Caco-2 (cell line): ENCODE results near the gene LYRM1. TPM values are rescaled to one million over a fixed set of nuclear protein-coding genes. Genes with fewer than 3 reads are reported as not detected.

Experiments
- BruUV-seq: library from RNA; stranded (reverse); fragments of 400-500 nt; replicated peaks from 2 replicates; lab custom pipeline; 2021; lab: Mats Ljungman, UMichigan
- CTCF ChIA-PET: fragments of 300-600 bp; sonication (Branson Sonifier 250); formaldehyde crosslinking; loops from one replicate; lab custom pipeline; 2022; ENCODE audit warnings: antibody characterized with exemption; lab: Charles Lee
- POLR2A ChIA-PET: fragments of 300-600 bp; sonication (Branson Sonifier 250); formaldehyde crosslinking; loops from one replicate; lab custom pipeline; 2022; ENCODE audit warnings: antibody characterized with exemption; lab: Charles Lee
- DNase-seq, 2 experiments: peaks; one replicate each; pipeline versions ENCODE4 v3.0.0 to v3.0.0-alpha.2; 2020 to 2022
- H3K27me3 ChIP-seq: replicated peaks from 2 replicates; pipeline ENCODE4 v1.6.0; 2011; ENCODE audit warnings: low read length; ENCODE audit not compliant: control insufficient read depth, insufficient read depth
- H3K36me3 ChIP-seq: 2 replicates; pipeline ENCODE4 v1.5.1; 2011; ENCODE audit warnings: low read length; ENCODE audit not compliant: control insufficient read depth, insufficient read depth
- H3K4me1 ChIP-seq: fragments of 250-450 bp; sonication (Bioruptor Pico); 2 replicates; pipeline ENCODE4 v1.5.1; 2020; ENCODE audit warnings: mild to moderate bottlenecking
- H3K4me3 ChIP-seq: 2 replicates; pipeline ENCODE4 v1.5.1; 2011; ENCODE audit warnings: low read depth, mild to moderate bottlenecking, control low read depth, low read length
- H3K9me3 ChIP-seq: fragments of 250-450 bp; sonication (Bioruptor Pico); 2 replicates; pipeline ENCODE4 v1.5.1; 2020; ENCODE audit warnings: mild to moderate bottlenecking, moderate library complexity
- H3K27ac Mint-ChIP-seq: one replicate; pipeline ENCODE4 v1.8.0; 2022; ENCODE audit warnings: mixed read lengths; ENCODE audit not compliant: unreplicated experiment
- H3K27me3 Mint-ChIP-seq: one replicate; pipeline ENCODE4 v1.8.0; 2022; ENCODE audit warnings: mixed read lengths; ENCODE audit not compliant: insufficient read depth, unreplicated experiment
- H3K36me3 Mint-ChIP-seq: one replicate; pipeline ENCODE4 v1.8.0; 2022; ENCODE audit warnings: mild to moderate bottlenecking, mixed read lengths; ENCODE audit not compliant: insufficient read depth, unreplicated experiment
- H3K4me1 Mint-ChIP-seq: one replicate; pipeline ENCODE4 v1.8.0; 2022; ENCODE audit warnings: low read depth, mixed read lengths; ENCODE audit not compliant: unreplicated experiment
- H3K4me3 Mint-ChIP-seq: one replicate; pipeline ENCODE4 v1.8.0; 2022; ENCODE audit warnings: mild to moderate bottlenecking, moderate library complexity, mixed read lengths; ENCODE audit not compliant: unreplicated experiment
- H3K9me3 Mint-ChIP-seq: one replicate; pipeline ENCODE4 v1.8.0; 2022; ENCODE audit warnings: mixed read lengths; ENCODE audit not compliant: unreplicated experiment
- intact Hi-C: fragments of 100-400 bp; cut with micrococcal nuclease; formaldehyde crosslinking; loops from one replicate; pipeline ENCODE4 v1.10.0; 2022; ENCODE audit not compliant: unreplicated experiment
- total RNA-seq: library from RNA; stranded (reverse); gene quantifications from 2 replicates; pipeline ENCODE4 v1.2.3, GENCODE V29; 2022
- TF ChIP-seq, protein P1 (sequence below), 2 experiments: fragments of 200-600 bp in 1 of 2; IDR thresholded peaks; 1 replicate in 1 of 2; 2 replicates in 1 of 2; pipeline versions ENCODE4 v1.5.1 to v1.8.0; 2011 to 2022; ENCODE audit warnings: antibody characterized with exemption in 1 of 2, control low read depth in 1 of 2, inconsistent platforms in 1 of 2, low read depth in 1 of 2, low read length in 1 of 2, mild to moderate bottlenecking in 1 of 2, moderate library complexity in 1 of 2; ENCODE audit not compliant: insufficient read depth in 1 of 2, severe bottlenecking in 1 of 2, unreplicated experiment in 1 of 2

The LYRM1 gene
- total RNA-seq, 1 experiment from 2014 or later = 46.1 TPM

DNA sequence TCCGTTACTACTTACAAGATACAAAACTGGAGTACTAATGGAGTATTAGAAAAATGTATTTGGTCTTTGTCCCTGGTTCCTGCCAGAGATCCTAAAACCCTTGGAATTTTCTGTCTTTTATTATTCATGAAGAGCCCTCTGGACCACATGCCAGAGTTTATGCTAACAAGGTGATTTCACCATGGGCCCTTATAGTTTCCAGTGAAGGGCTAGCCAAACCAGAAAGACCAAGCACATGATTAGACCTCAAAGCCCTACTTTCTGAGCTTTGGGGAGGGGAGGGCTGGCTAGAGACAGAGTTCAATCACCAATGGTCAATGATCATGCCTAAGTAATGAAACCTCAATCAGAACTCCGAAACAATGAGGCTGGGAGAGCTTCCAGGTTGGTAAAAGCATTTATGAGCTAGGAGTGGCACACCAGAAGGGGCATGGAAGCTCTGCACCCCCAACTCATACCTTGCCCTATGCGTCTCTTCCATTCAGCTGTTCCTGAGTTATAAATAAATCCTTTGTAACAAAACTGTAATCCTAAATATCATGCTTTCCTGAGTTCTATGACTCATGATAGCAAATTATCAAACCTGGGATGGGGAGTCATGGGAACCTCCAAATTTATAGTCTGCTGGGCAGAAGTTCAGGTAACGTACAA, 10.8 kb upstream of the LYRM1 start:
- Histone ChIP-seq H3K27me3 (no peaks in the 10 kb centered on the region), H3K4me1 (peaks cover 21% of the 10 kb centered on the region), H3K9me3 (no peaks in the 10 kb centered on the region), H3K4me3 (no peak overlapping the region), H3K36me3 (no peaks in the 10 kb centered on the region; the same call in 1 of the 2 replicates)
- intact Hi-C loops = no loop called here
- no peak overlapping the region for H3K4me3 Mint-ChIP-seq
- H3K9me3 Mint-ChIP-seq = no peaks in the 10 kb centered on the region
- BruUV-seq = no TSS peak
- peaks cover 25% of the 10 kb centered on the region for H3K36me3 Mint-ChIP-seq
- no peaks in the 10 kb centered on the region for H3K4me1 Mint-ChIP-seq
- DNase-seq = peak in 1 of 2 experiments; percentile 32
- H3K27me3 Mint-ChIP-seq = no peaks in the 10 kb centered on the region
- POLR2A ChIA-PET = interaction anchor here (0.7 to 1.5 kb wide), 2 partner anchors 7 to 10 kb away, joined by 5 to 7 read pairs; partner anchors contain the start of genes DCUN1D3 and LYRM1
- TF ChIP-seq, protein P1, sequence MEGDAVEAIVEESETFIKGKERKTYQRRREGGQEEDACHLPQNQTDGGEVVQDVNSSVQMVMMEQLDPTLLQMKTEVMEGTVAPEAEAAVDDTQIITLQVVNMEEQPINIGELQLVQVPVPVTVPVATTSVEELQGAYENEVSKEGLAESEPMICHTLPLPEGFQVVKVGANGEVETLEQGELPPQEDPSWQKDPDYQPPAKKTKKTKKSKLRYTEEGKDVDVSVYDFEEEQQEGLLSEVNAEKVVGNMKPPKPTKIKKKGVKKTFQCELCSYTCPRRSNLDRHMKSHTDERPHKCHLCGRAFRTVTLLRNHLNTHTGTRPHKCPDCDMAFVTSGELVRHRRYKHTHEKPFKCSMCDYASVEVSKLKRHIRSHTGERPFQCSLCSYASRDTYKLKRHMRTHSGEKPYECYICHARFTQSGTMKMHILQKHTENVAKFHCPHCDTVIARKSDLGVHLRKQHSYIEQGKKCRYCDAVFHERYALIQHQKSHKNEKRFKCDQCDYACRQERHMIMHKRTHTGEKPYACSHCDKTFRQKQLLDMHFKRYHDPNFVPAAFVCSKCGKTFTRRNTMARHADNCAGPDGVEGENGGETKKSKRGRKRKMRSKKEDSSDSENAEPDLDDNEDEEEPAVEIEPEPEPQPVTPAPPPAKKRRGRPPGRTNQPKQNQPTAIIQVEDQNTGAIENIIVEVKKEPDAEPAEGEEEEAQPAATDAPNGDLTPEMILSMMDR (IDR thresholded peaks at IDR 0.05; ENCODE audit: insufficient read depth in 1 of 2, low read depth in 1 of 2, low read length in 1 of 2, severe bottlenecking in 1 of 2, unreplicated experiment in 1 of 2) = no peak
- CTCF ChIA-PET = interaction anchor here (0.9 kb wide), 1 partner anchor 11 kb away, joined by 3 read pairs; the partner anchor contains the start of gene LYRM1
- H3K27ac Mint-ChIP-seq = no peak overlapping the region

DNA sequence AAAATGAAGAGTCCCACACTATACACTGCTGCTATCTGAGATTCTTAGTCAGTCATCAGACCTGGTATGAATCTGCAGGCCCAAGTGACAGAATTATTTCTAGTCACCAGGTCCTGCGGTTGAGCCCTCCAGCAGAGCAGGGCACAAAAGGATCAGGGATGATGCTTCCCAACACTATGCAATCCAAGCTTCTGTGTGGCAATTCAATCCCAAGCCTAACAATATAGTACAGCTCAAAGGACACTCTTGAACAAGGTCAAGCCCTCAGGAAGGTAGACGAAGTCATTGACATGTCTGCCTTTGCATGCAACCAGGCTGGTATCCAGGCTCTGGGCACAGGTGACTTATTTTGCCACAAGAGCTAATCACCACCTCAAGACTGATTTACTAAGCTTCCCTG, 6.2 kb upstream of the LYRM1 start:
- POLR2A ChIA-PET = no interaction called here
- CTCF ChIA-PET = no interaction called here
- H3K4me3 ChIP-seq = no peak overlapping the region
- H3K27me3 ChIP-seq = no peaks in the 10 kb centered on the region
- Mint-ChIP-seq H3K27ac (no peak overlapping the region), H3K9me3 (no peaks in the 10 kb centered on the region), H3K4me3 (no peak overlapping the region), H3K4me1 (peaks cover 17% of the 10 kb centered on the region), H3K27me3 (no peaks in the 10 kb centered on the region), H3K36me3 (peaks cover 51% of the 10 kb centered on the region)
- no peak for DNase-seq
- BruUV-seq = no TSS peak
- TF ChIP-seq, protein P1 (IDR thresholded peaks at IDR 0.05; ENCODE audit: insufficient read depth in 1 of 2, low read depth in 1 of 2, low read length in 1 of 2, severe bottlenecking in 1 of 2, unreplicated experiment in 1 of 2) = no peak
- intact Hi-C loops = no loop called here
- H3K4me1 ChIP-seq = peaks cover 22% of the 10 kb centered on the region
- no peaks in the 10 kb centered on the region for H3K9me3 ChIP-seq
- H3K36me3 ChIP-seq = no peaks in the 10 kb centered on the region; the same call in 1 of the 2 replicates

DNA sequence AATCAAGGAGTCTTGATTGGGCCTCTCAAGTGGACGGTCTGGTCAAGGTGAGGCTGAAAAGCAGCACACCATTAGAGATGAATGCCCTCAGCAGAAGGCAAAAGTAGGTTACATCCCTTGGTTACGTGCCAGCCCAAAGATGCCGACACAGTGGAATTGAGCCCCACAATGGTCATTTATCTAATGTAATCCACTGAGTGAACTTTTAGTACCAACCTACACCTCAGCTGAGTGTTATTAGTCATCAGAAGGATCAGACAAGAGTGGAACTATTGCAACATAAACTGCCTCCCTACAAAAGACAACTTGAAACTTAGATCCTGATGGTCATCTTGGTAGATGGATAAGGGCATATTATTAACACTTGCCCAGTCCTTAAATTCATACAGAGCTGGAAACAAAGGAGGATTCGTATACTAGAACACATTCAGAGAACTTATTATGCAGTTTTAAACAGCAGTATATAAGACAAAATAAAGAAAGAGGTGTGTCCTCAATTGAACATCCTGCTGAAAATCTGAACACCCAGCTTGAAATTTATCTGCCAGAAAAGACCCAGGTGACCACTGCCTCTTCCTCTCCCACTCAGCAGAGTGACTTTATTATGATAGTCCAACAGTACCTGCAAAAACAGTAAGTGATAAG, 3.2 kb upstream of the LYRM1 start:
- no TSS peak for BruUV-seq
- H3K27me3 ChIP-seq = no peaks in the 10 kb centered on the region
- TF ChIP-seq, protein P1 (IDR thresholded peaks at IDR 0.05; ENCODE audit: insufficient read depth in 1 of 2, low read depth in 1 of 2, low read length in 1 of 2, severe bottlenecking in 1 of 2, unreplicated experiment in 1 of 2) = no peak
- H3K36me3 ChIP-seq = no peaks in the 10 kb centered on the region; the same call in 1 of the 2 replicates
- Mint-ChIP-seq H3K4me3 (no peak overlapping the region), H3K36me3 (peaks cover 63% of the 10 kb centered on the region), H3K9me3 (no peaks in the 10 kb centered on the region), H3K4me1 (peaks cover 31% of the 10 kb centered on the region), H3K27me3 (no peaks in the 10 kb centered on the region), H3K27ac (no peak overlapping the region)
- no peak for DNase-seq
- ChIA-PET POLR2A (interaction anchor here (0.5 to 0.6 kb wide), 2 partner anchors 8 to 151 kb away, joined by 5 read pairs; no protein-coding TSS in a partner anchor), CTCF (no interaction called here)
- H3K4me3 ChIP-seq = no peak overlapping the region
- no peaks in the 10 kb centered on the region for H3K9me3 ChIP-seq
- peaks cover 21% of the 10 kb centered on the region for H3K4me1 ChIP-seq
- intact Hi-C loops = no loop called here
